ENCODE measurements around the gene RPL11. TPM values are rescaled to one million over a fixed set of nuclear protein-coding genes. Genes with fewer than 3 reads are reported as not detected.

RPL11 gene
- total RNA-seq, 4 donors from 2014 or later = 1,098 to 1,455 (median 1,213) TPM

- no peak for TF ChIP-seq CTCF (IDR thresholded peaks at IDR 0.05; ENCODE audit: low read depth)
Observed at GRCh38 chr1:23693599-23693998, 2.0 kb downstream of the RPL11 start.

- no peak for TF ChIP-seq CTCF (IDR thresholded peaks at IDR 0.05; ENCODE audit: low read depth)
Observed at GRCh38 chr1:23694371-23694770, 2.8 kb downstream of the RPL11 start.

- no peak for TF ChIP-seq CTCF (IDR thresholded peaks at IDR 0.05; ENCODE audit: low read depth)
Observed at GRCh38 chr1:23695667-23696066, 4.1 kb downstream of the RPL11 start.

GRCh38 chr1:23696335-23696989 is 4.9 kb downstream of the RPL11 start:
- no peak for TF ChIP-seq CTCF (IDR thresholded peaks at IDR 0.05; ENCODE audit: low read depth)

GRCh38 chr1:23698466-23698865 is 6.9 kb downstream of the RPL11 start:
- TF ChIP-seq CTCF (IDR thresholded peaks at IDR 0.05; ENCODE audit: low read depth) = no peak

- TF ChIP-seq CTCF (IDR thresholded peaks at IDR 0.05; ENCODE audit: low read depth) = no peak
Observed at GRCh38 chr1:23699280-23700179, 7.9 kb downstream of the RPL11 start.

- TF ChIP-seq CTCF (IDR thresholded peaks at IDR 0.05; ENCODE audit: low read depth) = no peak
Observed at GRCh38 chr1:23701310-23701709, 9.7 kb downstream of the RPL11 start.

All from subcutaneous adipose tissue (tissue), 4 donors.